ENCODE data around the gene ISOC2.

DNA sequence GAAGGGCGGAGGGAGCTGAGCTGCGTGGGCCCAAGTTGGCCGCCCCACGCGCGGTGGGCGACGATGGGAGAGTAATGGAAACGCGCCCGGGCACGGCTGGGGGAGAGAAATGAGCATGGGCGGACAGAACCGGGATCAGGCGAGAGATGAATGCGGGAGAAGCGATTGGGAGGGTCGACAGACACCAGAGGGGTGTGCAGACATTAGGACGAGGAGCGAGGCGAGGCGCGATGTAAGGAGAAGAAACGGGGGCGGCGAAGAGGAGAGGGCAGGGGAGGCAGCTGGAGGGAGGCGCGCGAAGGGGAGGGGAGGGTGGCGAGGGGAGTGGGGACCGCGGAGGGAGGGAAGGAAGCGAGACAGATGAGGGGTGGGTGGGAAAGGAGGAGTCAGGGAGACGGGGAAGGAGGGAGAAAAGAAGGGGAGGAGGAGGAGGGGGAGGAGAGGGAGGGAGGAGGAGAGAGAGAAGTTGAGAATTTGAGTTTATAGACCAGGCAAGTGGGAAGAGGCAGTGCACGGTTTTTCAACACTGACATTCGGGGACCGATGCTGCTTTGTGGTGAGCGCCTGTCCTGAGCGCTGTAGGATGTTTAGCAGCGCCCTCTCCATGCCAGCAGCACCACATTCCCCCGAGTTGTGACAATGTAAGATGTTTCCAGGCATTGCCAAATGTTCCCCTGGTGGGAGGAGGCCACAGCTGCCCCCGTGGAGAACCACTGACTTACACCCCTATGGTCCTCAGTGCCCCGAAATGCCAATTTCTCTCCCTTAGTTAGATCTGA lies 18.2 kb downstream of the ISOC2 start, which contains the start of gene SHISA7:
- TF ChIP-seq, protein P1, sequence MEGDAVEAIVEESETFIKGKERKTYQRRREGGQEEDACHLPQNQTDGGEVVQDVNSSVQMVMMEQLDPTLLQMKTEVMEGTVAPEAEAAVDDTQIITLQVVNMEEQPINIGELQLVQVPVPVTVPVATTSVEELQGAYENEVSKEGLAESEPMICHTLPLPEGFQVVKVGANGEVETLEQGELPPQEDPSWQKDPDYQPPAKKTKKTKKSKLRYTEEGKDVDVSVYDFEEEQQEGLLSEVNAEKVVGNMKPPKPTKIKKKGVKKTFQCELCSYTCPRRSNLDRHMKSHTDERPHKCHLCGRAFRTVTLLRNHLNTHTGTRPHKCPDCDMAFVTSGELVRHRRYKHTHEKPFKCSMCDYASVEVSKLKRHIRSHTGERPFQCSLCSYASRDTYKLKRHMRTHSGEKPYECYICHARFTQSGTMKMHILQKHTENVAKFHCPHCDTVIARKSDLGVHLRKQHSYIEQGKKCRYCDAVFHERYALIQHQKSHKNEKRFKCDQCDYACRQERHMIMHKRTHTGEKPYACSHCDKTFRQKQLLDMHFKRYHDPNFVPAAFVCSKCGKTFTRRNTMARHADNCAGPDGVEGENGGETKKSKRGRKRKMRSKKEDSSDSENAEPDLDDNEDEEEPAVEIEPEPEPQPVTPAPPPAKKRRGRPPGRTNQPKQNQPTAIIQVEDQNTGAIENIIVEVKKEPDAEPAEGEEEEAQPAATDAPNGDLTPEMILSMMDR (IDR thresholded peaks at IDR 0.05): no peak
- TF ChIP-seq, protein P2, sequence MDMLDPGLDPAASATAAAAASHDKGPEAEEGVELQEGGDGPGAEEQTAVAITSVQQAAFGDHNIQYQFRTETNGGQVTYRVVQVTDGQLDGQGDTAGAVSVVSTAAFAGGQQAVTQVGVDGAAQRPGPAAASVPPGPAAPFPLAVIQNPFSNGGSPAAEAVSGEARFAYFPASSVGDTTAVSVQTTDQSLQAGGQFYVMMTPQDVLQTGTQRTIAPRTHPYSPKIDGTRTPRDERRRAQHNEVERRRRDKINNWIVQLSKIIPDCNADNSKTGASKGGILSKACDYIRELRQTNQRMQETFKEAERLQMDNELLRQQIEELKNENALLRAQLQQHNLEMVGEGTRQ (IDR thresholded peaks at IDR 0.05): no peak
- TF ChIP-seq RAD21 (conservative IDR thresholded peaks at IDR 0.05 in 1 of 2, IDR thresholded peaks at IDR 0.05 in 1 of 2) (no peak), POLR2A (IDR thresholded peaks at IDR 0.05; ENCODE audit: low read length) (no peak)

All from A549 (cell line).